ENCODE data around the gene PSMA7.

PSMA7 gene

DNA sequence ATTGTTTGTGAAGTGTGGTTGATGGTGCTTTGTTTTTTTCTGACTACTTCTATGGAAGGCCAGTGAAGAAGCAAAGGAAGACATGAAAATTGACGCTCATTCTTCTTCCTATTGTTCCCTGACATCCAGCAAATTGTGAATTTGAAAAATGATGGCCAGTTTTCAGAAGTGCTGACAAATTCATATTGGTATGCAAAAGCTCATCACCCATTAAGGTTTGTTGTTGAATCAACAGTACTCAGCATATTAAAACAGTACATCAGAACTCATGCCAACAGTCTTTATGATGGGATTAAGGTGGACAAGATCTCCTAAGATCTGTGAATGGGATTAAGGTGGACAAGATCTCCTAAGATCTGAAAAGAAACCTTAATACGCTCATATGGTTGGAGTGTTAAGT is 38.6 kb upstream of the PSMA7 start:
- TF ChIP-seq, protein P1, sequence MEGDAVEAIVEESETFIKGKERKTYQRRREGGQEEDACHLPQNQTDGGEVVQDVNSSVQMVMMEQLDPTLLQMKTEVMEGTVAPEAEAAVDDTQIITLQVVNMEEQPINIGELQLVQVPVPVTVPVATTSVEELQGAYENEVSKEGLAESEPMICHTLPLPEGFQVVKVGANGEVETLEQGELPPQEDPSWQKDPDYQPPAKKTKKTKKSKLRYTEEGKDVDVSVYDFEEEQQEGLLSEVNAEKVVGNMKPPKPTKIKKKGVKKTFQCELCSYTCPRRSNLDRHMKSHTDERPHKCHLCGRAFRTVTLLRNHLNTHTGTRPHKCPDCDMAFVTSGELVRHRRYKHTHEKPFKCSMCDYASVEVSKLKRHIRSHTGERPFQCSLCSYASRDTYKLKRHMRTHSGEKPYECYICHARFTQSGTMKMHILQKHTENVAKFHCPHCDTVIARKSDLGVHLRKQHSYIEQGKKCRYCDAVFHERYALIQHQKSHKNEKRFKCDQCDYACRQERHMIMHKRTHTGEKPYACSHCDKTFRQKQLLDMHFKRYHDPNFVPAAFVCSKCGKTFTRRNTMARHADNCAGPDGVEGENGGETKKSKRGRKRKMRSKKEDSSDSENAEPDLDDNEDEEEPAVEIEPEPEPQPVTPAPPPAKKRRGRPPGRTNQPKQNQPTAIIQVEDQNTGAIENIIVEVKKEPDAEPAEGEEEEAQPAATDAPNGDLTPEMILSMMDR (IDR thresholded peaks at IDR 0.05; ENCODE audit: poor library complexity, severe bottlenecking): no peak
- Histone ChIP-seq H3K27me3 (ENCODE audit: insufficient read depth, poor library complexity, severe bottlenecking) (no peaks in the 10 kb centered on the region), H3K4me3 (ENCODE audit: severe bottlenecking) (peak overlapping the region; percentile 88), H3K9me3 (ENCODE audit: severe bottlenecking) (no peaks in the 10 kb centered on the region), H3K36me3 (ENCODE audit: low read depth) (peaks cover 27% of the 10 kb centered on the region), H3K4me1 (ENCODE audit: insufficient read depth, poor library complexity, severe bottlenecking) (peaks cover 8% of the 10 kb centered on the region), H3K27ac (ENCODE audit: poor library complexity, severe bottlenecking) (peak overlapping the region; percentile 63)
- no peak for ATAC-seq (ENCODE audit: low read depth)
- no peak for DNase-seq (ENCODE audit: low spot score)

DNA sequence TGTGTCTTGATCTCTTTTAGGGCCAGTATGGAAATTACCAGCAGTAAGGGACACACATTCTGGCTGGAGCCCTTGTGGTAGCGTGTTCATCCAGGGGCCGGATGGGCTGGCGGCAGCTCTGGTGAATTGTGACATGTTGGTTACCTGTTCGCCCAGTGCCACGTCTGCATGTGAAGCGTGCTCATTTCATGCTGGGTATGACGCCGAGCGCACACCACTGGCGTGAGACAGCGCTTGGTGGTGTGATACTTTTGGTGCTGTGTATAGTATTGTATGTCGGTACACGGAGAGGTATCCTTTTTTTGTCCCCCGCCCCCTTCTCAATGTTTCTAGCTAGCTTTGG is 35.9 kb upstream of the PSMA7 start:
- Histone ChIP-seq H3K27ac (ENCODE audit: poor library complexity, severe bottlenecking) (no peak overlapping the region), H3K4me3 (ENCODE audit: severe bottlenecking) (no peak overlapping the region), H3K36me3 (ENCODE audit: low read depth) (peaks cover 46% of the 10 kb centered on the region), H3K27me3 (ENCODE audit: insufficient read depth, poor library complexity, severe bottlenecking) (no peaks in the 10 kb centered on the region), H3K4me1 (ENCODE audit: insufficient read depth, poor library complexity, severe bottlenecking) (peaks cover 8% of the 10 kb centered on the region), H3K9me3 (ENCODE audit: severe bottlenecking) (no peaks in the 10 kb centered on the region)
- TF ChIP-seq, protein P1 (IDR thresholded peaks at IDR 0.05; ENCODE audit: poor library complexity, severe bottlenecking): no peak
- DNase-seq (ENCODE audit: low spot score) (peak; percentile 79), ATAC-seq (ENCODE audit: low read depth) (no peak)

DNA sequence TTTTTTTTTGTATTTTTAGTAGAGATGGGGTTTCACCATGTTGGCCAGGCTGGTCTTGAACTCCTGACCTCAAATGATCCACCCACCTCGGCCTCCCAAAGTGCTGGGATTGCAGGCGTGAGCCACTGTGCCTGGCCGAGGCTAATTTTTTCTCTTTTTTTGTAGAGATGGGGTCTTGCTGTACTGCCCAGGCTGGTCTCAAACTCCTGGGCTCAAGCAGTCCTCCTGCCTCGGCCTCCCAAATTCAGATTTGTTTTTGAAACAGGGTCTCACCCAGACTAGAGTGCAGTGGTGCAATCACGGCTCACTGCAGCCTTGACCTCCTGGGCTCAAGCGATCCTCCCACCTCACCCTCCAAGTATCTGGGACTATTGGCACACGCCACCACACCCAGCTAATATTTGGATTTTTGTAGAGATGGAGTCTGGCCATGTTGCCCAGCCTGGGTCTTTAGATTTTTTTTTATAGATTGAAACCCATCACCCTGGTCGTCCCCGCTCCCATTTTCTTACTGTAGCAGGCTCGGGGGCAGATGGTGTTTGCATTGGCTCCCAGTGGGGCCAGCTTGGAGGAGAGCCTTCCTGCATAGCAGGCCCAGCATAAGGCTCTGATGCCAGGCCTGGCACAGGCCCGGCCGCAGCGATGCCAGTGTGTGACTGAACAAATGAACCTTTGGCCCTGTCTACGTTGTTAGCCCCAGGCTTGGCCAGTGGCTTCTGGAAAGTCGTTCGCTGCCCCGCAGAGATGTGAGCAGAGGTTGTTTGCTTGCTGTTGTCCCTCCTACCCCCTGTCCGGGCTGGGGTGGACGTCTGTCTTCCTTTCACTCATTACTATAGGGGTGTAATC is 35.3 kb upstream of the PSMA7 start:
- Histone ChIP-seq H3K4me3 (ENCODE audit: severe bottlenecking) (no peak overlapping the region), H3K27ac (ENCODE audit: poor library complexity, severe bottlenecking) (no peak overlapping the region), H3K36me3 (ENCODE audit: low read depth) (peaks cover 52% of the 10 kb centered on the region), H3K27me3 (ENCODE audit: insufficient read depth, poor library complexity, severe bottlenecking) (no peaks in the 10 kb centered on the region), H3K9me3 (ENCODE audit: severe bottlenecking) (no peaks in the 10 kb centered on the region), H3K4me1 (ENCODE audit: insufficient read depth, poor library complexity, severe bottlenecking) (peaks cover 5% of the 10 kb centered on the region)
- ATAC-seq (ENCODE audit: low read depth): no peak
- TF ChIP-seq, protein P1 (IDR thresholded peaks at IDR 0.05; ENCODE audit: poor library complexity, severe bottlenecking): no peak
- DNase-seq (ENCODE audit: low spot score): peak; percentile 75

DNA sequence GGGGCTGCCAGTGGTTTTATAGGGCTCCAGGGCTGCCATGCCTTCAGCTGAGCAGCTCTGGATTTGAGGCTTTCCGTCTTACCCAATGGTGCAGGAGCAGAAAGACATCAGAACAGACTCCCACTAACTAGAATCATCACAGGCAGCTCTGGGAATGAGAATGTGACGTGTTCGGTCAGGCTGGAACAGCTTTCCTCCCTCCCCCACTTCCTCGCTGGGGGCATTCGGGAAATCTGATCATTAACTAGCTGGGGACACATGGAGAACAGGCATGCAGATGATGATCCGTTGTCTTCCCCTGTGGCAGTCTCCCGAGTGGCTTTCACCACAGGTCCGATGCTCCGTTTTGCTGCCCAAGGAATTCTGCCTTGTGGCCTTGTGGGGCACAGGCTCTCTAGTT is 34.1 kb upstream of the PSMA7 start:
- TF ChIP-seq, protein P1 (IDR thresholded peaks at IDR 0.05; ENCODE audit: poor library complexity, severe bottlenecking): no peak
- Histone ChIP-seq H3K9me3 (ENCODE audit: severe bottlenecking) (no peaks in the 10 kb centered on the region), H3K27me3 (ENCODE audit: insufficient read depth, poor library complexity, severe bottlenecking) (no peaks in the 10 kb centered on the region), H3K27ac (ENCODE audit: poor library complexity, severe bottlenecking) (no peak overlapping the region), H3K4me1 (ENCODE audit: insufficient read depth, poor library complexity, severe bottlenecking) (peaks cover 5% of the 10 kb centered on the region), H3K36me3 (ENCODE audit: low read depth) (peaks cover 59% of the 10 kb centered on the region), H3K4me3 (ENCODE audit: severe bottlenecking) (no peak overlapping the region)
- ATAC-seq (ENCODE audit: low read depth) (no peak), DNase-seq (ENCODE audit: low spot score) (peak; percentile 59)

DNA sequence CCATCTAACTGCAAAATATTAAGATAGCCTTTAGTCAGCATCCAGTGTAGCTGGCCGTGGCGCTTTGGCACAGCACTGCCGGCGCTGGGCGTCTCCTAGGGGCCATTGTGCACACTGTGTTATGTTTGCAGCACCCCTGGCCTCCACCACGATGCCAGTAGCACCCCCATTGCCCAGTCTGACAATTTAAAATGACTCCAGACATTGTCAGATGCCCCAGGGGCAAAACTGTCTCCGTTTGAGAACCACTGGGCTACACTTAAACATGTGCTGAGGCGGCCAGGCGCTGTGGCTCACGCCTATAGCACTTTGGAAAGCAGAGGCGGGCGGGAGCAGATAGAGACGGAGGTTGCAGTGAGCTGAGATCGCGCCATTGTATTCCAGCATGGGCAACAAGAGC is 33.7 kb upstream of the PSMA7 start:
- H3K4me3 ChIP-seq (ENCODE audit: severe bottlenecking): no peak overlapping the region
- TF ChIP-seq, protein P1 (IDR thresholded peaks at IDR 0.05; ENCODE audit: poor library complexity, severe bottlenecking): no peak
- H3K27ac ChIP-seq (ENCODE audit: poor library complexity, severe bottlenecking): no peak overlapping the region
- ATAC-seq (ENCODE audit: low read depth): no peak
- H3K4me1 ChIP-seq (ENCODE audit: insufficient read depth, poor library complexity, severe bottlenecking): peaks cover 3% of the 10 kb centered on the region
- DNase-seq (ENCODE audit: low spot score): peak; percentile 78
- H3K36me3 ChIP-seq (ENCODE audit: low read depth): peaks cover 59% of the 10 kb centered on the region
- no peaks in the 10 kb centered on the region for H3K9me3 ChIP-seq (ENCODE audit: severe bottlenecking)
- no peaks in the 10 kb centered on the region for H3K27me3 ChIP-seq (ENCODE audit: insufficient read depth, poor library complexity, severe bottlenecking)

All from RWPE2 (cell line).